ENCODE results near the gene HS3ST1.

The HS3ST1 gene

DNA sequence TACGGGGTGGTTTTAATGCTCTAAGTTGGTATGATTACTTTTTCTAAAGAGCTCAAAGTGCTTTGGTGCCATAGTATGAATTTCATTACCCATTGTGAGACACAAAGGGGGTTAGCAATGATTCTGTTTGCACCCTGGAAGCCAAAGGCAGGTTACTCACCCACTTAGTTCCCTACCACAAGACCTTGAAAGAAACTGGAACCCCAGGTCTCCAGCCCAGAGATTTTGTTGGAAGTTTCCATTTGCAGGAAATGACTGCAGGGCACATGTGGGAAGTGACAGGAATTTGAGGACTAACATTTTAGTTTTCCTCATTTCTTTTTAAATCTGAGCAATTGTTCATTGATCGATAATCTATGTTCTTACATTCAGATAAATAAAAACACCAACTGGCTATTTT lies 1.8 kb upstream of the HS3ST1 start:
- no peak for DNase-seq

DNA sequence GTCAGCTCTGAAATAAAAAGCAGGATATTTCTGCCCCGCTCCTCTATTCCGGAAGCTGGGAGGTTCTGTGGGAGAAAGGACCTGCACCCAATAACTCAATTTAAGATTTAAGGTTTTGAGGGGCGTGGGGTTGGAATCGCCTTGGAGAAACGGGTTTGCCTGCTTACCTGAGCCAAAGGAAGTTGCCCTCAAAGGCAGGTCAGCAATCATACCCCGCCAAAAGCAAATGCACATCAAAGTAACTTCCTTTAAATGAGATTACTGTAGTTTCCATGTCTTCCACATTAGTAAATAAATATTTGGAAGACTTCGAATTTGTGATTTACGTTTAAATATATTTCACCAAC lies 978 bp upstream of the HS3ST1 start:
- DNase-seq: no peak

DNA sequence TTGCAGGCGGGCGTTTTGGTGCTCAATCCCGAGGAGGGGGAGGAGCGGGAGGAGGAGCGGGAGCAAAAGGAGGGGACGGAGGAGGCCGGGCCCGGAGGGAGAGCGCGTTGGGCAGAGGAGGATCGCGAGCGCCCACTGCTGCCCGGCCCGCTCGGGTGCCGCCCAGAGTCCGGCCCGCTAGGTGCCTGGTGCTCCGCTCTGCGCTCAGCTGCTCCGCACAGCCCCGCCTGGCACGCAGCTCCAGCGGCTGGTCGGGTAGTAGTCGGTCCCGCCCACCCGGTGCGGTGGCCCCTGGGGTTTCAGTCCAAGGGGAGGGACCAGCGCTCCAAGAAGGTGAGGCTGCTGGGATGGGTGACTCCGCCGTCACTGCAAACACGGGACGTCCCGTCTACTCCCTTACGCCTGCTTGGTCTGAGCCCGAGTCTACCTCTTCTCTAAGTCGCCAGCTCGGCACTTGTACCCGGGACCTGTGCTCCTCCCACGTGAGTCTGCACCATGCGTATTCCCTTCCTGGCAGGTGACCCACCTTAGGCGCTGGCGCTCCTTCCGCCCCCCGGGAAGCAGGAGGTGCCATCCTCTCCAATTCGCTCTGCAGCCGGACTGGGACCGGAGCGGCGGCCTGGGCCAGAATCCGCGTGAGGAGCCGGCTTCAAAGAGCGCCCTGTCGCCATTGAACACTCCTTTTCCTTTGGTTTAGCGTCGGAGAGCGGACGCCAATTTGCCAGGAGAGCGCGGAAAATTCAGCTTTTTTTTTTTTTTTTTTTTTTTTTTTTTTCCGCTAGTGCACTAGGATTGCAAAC lies 405 bp upstream of the HS3ST1 start:
- DNase-seq: peak; percentile 13 to 70

DNA sequence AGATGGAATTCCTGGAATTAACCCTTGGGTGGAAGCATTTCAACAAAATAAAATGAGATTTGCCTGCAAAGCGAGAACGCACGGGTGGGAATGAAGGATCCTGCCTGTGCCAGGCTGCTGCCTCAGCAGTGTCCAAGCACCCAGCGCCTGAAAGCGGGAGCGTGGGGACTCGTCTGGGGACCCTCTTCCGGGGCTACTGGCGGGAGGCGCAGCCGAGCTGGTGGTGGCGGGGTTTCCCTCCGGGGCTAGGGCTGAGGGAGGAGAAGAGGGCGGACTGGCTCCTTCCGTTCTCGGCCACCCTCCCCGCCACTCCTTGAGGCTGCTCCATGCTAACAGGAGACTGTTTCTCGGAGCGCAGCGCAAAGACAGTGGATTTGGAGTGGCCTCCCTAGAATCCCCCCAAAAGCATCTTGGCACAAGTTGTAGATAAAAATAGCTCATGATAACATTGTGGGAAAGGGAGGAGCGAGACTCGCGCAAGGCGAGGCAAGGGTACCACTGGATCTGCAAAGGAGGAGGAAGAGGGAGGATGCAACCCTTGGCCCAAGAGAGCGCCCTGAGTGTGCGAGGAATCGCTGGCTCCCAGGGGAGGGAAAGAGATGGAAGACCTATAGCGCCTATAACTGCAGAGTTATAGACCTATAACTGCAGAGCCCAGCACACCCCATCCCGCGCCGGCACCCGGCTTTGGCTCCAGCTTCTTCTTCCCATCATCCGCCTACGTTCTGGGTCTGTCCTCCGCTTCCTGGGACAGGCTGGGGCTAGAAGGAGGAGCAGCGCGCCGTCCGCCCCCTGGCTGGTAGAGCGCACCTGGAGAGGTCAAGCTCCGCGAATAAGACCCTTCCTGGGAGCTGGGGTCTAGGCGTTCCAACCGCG lies 1.3 kb downstream of the HS3ST1 start:
- no peak for DNase-seq

DNA sequence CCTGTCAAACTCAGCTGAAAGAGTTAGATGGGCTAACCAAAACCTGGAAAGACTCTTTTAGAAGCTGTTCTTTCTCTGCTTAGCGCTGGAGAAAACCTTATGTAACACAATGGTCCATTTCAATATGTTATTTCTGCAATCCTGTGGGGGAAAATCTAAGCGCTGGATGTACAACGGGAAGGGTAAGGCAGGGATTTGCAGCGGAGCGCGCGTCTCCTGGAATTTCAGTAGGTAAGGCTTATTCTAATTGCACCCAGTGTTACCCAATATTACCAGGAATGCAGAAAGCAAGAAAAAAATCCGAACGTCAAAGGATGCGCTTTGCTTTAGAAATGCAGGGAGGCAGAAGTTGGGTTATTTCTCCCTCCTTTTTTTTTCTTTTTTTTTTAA lies 2.0 kb downstream of the HS3ST1 start:
- no peak for DNase-seq

DNA sequence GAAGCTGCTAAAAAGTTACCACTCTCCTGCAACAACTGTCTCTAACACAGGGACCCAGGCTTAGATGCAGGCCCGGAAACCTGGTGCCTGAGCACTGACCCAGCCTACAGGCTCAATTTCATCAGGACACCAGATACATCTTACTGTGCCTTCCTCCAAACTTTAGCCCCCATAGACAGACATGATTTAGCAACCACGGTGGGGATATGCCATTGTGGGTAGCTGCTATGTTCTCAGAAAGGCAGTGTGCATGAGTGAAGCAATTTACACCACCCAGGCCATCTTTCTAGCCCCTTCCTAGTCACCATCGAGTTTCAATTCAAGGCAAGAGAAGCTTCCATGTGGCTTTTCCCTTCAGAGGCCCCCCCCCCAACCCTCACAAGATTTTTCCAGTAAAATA lies 2.7 kb downstream of the HS3ST1 start:
- DNase-seq: no peak

DNA sequence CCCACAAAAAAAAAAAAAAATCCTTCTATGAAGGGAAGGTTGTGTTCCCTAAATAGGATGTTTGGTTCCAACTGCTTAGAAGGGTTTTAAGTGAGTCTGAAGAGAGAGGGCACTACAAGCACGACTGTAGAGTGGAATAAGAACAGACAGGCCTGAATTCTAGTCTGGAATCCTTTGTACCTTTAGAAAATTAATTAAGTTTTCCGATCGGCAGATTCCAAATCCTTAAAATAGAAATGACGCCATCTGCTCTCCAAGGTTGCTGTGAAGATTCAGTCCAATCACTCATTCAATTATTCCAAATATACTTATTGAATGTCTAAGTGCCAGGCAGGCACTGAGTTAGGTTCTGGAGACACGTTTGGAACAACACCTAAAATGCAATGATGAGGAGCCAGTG lies 3.8 kb downstream of the HS3ST1 start:
- no peak for DNase-seq

DNA sequence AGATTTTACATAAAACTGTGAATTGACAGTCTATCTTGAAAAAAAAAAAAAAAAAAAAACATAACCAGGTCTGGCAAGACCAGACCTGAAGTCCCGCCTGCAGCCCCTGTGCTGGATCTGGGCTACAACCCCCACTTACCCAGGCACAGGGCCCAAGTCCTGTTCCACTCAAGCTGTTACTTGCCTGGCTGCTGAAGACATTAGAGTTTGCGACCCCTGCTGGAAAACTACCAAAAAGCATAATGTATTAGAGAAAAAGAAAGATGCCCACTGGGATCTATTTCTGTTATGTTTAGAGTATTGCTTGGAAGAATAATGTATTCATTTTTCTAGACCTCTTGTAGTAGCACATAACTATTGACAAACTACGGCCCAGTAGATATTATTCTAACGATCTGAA lies 4.7 kb downstream of the HS3ST1 start:
- DNase-seq: peak; percentile 19 to 38

DNA sequence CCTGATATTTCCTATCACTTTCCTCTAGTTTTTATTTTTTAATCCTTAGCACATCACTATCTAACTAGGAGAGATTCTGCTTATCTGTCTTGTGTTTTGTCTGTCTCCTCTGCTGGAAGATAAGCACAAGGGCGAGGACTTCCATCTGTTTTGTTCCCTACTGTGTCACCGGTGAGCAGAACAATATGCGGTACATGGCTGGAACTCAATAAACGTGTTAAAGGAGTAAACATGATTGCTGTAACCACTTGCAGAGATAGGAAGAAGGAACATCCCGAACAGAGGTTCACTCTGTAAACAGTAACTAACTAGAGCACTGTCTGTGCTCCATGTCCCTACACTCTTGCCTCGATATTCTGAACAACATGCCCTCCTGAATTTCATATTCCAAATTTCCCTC lies 5.2 kb downstream of the HS3ST1 start:
- no peak for DNase-seq

DNA sequence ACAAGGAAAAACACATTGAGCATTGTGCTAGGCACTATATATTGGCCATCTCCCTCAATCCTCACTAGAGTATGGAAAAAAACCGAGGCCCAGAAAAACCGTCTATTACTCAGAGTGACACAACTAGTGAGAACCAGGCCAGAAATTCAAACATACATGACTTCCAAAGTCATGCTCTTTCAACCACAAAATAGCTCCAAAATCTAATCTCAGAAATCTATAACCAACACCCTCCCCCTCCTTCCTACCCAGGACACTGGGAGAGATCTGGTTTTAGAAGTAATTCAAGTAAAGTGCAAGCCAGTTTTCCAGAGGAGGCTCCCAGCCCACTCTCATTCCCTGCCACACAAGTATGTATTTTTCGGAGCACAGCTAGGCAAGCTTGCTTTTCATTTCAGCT lies 7.6 kb downstream of the HS3ST1 start:
- no peak for DNase-seq

DNA sequence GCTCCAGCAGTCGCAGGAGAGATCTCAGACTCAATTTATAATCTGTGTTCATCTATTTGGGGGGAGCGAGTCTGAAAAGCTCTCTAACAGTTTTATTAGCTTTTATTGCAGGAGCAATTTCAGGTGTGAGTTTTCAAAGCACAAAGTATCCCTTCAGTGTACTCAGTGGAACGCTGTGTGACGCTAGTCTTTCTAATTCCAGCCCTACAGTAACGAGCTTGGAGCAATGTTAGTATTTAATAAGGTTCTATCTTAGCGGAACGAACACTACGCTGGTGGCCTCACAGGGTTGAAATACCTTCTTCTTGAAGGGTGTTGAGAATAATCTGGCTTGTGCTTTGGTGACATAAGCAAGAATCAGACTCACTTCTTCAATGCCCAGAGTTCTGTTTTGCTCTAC lies 8.4 kb downstream of the HS3ST1 start:
- DNase-seq: no peak

DNA sequence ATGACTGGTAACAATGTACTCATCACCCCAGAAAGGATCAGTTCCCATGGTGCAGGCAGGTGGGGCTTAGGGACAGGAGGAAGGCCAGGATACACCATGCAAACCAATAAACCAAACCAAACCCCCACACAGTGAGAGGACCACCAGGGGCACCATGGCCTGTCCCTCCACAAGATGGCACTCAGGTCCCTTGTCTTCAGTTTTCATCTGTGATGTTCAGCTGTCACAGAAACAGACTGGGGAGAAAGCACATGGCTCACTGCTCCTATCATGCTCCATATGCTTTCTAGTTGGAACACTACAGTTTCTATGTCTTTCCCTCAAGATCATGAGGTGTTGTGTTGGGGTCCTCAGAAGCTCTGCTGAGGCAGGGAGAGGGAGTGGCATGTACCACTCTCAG lies 10.1 kb downstream of the HS3ST1 start:
- DNase-seq: peak; percentile 8 to 12

DNA sequence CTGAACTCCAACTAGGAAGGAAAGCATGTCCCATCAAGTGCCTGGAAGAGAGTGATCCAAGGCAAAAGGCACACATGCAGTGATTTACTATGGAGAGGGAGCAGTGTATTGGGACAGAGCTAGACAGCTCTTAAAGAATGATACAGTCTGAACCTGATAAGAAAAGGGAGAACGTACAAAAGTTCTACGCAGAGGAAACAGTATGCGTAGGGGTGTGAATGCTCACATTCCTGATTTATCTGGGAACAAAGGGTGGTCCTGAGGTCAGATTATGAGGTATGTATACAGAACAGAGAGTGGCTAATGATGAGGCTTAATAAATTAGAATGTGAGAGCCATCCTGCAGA lies 12.0 kb downstream of the HS3ST1 start:
- DNase-seq: no peak

DNA sequence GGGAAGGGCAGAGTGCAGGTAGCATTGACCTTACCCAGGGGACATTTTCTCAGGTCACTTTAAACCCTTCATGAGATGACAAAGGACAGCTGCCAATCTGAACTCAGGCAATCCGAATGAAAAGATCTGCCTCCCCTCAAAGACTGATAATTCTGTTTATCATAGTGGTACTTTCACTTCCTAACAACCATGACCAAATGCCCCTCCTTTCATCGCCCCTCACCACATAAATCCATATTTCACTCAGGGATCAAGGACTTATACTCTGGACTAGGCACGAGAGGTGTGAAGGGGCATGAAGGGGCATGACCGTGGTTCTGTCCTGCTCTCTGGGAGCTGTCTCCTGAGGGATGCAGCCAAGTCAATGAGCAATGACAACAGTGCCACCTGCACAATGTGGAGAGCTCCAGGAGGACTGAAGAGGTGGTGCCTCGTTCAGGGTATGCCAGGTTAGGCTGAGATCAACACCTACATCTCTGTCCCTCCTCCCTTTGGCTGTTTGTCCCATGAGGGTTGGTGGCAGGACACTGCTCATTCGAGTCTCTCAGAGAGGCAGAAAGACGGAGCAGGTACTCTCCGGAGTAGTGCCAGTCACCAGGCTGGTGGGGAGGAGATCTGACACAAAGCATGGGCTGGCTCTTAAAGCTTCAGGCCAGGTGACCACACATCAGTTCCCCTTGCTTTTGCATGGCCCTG lies 12.5 kb downstream of the HS3ST1 start:
- no peak for DNase-seq

DNA sequence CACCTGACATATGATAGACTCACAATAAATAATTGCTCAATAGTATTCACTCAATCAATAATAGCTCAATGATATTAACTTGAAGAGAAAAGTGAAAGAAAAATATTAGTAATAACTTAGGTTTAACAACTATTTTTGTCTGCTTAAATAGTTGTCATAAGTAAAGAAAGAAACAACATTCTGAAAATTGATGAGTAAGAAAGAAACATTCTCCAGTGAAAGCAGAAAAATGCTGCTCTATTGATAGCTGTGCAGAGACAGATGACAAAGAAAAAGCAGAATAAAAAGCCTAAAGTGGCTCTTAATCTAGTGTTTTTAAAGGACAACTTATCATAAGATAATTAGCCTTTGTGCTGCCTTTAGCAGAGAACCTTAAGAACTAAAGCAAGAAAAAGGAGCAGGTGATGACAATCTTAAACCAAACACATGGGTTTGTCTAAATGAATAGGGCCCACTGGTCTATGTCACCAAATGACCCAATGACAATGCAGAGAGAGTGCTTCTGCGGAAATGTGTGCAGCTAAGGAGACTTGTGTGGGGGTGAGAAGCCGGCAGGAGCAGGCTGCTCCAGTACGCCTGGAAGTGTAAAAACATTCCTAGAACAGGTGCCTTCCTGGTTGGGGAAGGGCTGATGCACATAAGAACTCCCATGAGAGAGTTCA lies 13.2 kb downstream of the HS3ST1 start:
- no peak for DNase-seq

DNA sequence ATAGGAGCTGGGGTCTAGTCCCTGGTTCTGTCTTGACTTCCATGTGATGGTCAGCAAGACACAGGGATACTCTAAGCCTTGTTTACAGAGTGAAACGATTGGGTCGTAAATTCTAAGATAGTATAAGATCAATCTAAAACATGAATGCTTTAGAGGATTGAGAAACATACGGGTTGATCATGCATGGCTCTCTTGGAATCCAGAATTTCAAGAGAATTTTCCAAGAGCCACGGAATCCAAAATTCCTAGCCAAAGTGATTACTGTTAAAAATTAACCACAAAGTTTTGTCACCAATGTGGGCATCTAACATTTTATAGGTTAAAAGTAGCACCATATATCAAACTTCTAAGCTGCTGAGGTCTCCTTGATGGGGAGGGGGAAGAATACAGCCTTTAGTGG lies 16.5 kb downstream of the HS3ST1 start:
- no peak for DNase-seq

DNA sequence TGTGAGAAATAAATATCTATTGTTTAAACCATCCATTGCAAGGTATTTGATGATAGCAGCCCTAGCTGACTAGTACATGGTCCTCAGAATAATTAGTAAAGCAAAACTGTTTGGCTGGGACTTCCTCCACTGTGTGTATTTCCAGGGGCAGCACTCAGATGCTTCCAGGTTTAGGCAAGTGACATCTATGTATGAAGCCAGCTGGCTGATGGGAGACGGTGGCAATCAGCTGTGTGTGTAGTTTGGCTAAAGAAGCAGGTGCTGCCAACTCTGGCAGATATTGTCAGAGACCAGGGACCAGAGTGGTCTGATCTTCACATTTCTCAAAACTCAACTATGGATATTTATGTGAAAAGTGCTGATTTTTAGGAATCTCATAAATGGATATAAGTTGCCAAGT lies 19.1 kb downstream of the HS3ST1 start:
- no peak for DNase-seq

DNA sequence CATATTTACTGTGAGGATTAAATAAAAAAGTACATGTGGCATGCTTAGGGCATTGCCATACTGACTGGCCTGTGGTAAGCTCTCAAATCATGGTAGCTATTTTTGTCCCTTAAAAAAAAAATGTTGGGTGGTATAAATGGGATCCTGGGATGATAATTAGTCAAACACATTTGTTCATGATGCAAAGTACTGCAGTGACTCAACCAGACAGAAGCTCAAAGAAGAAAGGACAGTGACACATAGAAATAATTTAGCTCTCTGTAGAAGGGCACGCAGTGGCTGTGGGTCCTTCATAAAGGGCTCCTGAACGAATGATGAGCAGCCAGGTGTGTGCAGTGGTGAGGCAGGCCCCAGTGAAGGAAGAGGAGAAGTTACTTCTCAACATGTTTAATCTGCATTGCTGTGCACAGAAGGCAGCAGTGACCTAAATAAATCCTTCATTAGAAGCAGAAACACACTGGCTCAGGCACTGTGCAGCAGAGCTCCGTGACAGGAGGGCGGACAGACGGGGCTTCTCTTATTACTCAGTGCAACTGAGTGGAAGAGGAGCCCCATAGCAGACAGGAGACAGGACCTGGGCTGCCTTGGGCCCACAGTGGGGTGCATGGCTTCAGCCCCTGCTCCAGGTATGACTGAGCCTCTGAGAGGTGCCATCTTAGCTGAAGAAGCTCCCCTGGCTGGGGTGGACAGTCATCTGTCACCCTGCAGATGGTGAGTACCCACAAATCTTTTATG lies 20.3 kb downstream of the HS3ST1 start:
- no peak for DNase-seq

DNA sequence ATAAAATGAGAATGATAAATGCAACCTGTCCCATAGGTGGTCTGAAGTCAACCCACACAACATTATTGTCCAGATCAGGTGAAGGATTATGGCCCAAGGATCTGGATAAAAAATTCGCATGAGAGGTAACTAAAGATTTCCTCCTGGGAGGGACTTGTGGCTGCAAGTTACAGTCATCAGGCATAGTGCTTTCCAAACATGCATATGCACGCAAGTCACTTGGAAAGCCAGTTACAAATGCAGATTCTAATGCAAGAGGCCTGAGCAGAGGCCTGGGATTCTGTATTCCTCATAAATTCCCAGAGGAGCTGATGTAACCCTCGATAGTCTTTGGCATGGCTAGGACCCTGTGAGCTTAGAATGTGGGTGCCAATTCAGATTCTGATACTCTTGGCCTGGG lies 21.1 kb downstream of the HS3ST1 start:
- no peak for DNase-seq

DNA sequence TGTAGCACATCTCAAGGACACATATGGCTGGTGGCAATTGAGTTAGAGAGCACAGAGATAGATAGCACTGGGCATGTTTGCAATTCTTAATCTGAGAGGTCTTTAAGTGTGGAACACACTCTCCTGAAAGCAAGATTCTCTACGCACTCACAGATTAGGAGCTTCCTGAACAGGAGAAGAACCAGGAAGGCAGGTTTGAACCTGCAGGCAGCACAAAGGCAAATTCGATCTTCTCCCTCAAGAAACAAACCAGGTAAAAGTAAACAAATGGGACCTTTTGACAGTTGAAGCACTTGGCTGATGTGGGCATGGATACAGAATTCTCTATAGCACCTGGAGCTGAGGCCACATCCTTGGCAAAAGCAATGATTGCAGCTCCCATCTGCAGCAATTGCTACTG lies 24.3 kb downstream of the HS3ST1 start:
- DNase-seq: no peak

DNA sequence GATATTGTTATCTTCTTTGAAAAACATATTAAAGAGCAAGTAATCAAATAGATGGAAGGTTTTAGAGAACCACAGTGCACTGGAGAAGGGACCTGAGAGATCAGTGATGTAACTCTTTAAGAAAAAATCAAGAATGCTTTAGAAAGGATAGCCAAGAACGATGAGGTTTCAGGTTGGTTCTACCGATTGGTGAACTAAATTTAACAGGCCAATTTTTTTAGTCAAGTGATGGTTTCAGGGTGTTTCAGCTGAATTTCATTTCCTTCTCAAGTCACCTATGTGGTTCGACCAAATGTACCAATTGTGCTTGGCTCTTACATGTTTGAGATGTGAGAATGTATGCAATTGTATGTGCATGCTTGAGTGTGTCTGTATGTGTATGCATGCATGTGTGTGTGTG lies 26.5 kb downstream of the HS3ST1 start:
- DNase-seq: no peak

DNA sequence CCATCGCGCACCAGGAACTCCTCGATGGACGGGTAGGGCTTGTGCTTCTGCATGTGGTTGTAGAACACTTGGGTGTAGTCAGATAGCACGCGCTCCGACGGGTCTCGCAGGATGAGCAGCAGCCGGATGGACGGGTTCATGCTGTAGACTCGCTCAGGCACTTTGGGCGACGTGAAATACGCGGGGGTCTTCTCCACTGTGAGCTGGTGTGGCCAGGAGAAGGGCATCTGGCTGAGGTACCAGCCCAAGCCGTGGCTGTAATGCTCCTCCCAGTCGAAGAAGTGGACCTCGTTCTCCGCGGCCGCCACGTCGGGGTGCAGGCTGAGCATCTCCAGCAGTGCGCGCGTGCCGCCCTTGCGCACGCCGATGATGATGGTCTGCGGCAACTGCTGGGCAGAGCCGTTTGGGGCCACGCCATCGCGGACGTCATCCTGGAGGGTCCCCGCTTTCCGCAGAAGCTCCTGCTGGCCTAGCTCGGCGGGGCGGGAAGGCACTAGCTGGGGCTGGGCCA lies 29.2 kb downstream of the HS3ST1 start:
- no peak for DNase-seq
